Stimulated activated CD4-positive, alpha-beta T cell treated with anti-CD3 and anti-CD28 coated beads, Interleukin-1b, Interleukin-23, amount 100 ng/mL, for 4 hours (primary cell): ENCODE measurements around the gene CERS6.
"Not testable (repeated sequence)": the region's sequence is repeated elsewhere in the genome, so short reads cannot be mapped to it uniquely, and the experiment has no call there.

ENCODE experiments used
- DNase-seq, 2 donors: peaks; one replicate each; pipeline ENCODE4 v3.0.0-alpha.2; 2020; ENCODE audit warnings: low read depth in 2 of 2

CERS6 gene

GRCh38 chr2:168468354-168468753, 12.3 kb downstream of the CERS6 start:
- DNase-seq, result no peak

DNA sequence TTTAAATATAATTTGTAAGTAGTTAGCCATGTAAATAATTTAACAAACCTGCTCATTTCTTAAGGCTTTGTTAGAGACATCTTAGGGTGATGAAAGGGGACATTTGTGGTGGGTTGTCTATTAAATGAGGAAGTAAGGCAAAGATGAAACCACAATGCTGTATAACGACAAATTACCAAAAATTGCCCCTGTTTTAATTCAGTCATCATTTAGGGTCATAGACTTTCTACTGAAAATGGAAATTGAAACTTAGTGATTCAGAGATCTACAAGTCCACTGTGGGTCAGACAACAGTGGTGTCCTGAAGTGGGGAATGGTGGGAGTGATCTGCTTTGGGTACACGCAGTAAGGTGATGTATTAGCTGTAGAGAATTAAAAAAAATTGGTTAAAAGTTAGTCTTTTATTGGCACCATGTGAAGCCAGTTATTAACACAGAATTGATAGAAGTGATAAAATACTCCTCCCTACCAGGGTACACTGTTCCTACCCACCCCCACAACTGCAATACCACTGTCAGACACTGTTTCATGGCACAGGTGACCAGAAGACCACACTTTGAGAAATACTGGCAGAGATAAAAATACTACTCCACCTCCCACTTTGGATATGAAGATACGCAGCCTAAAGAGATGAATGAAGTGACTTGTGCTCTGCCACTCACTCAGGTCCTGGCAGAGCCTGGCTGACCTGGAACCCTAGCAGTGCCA, 13.4 kb downstream of the CERS6 start:
- DNase-seq, result no peak

DNA sequence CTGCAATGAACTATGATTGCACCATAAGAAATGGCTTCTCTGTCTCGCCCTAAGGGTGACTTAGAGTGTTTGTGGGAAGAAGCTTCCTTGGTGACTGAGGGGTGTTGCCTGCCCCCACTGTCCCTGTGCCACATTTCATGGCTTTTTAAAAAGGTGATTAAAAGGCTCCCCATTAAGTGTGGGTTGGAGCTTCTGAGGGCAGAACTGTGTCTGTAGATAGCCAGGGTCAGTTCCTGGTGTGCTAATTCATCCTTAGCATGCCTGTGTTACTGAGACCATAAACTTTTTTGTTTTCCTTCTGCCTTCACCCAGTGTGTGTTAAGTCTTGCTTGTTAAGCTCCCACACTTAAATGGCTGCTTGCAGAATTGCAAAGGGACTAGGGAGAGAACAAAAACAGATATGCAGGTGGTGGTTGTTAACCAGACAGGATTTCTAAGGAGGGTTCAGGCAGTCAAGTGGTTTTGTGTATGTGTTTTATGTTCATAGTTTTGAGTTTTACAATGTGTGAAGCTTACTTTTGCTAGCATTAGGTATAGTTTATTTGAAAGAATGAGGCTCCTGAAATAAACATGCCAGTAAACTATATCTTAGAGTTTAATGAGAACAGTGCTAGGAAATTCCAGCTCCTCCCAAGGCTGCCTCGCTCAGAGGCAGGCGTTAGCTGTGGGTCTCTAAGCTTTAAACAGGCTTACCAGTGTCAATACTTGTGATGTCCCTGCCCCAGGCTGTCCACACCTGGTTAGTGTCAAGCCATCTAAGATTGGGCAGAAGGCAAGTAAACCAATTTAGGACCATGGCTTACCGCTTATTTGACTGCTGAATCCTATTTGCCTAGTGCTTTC, 14.5 kb downstream of the CERS6 start:
- DNase-seq, result no peak

DNA sequence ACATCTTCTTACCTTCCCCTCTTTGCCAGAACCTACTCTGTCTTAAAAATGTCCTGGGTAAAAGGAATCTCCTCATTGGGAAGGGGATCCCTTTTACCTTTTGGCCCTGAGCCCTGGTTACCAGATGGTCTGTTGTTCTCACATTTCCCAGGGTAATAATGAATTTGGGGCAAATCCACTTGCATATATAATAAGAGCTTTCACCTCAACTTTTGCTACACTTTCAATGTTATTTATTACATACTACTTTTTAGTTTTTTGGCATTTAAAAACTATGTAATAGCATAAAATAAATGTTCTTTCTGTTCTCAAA, 15.0 kb downstream of the CERS6 start:
- DNase-seq, result no peak

DNA sequence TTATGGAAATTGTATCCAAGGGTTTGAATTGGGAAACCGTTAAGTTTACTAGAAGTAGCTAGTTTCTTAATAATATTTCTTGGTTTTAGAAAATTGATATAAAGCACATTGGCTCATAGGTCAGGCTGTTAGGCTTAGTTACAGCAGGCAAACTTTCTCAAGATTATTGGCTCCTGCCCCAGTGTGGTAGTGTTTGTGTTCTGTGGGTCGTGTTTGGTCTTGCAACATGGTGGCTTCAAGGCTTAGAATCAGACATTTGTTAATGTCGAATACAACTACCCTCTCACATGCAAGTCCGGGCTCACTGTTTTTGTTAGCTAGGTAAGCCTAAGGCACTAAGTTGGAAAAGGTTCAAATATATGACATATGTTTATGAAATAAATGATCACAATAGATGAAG, 19.6 kb downstream of the CERS6 start:
- no peak for DNase-seq

DNA sequence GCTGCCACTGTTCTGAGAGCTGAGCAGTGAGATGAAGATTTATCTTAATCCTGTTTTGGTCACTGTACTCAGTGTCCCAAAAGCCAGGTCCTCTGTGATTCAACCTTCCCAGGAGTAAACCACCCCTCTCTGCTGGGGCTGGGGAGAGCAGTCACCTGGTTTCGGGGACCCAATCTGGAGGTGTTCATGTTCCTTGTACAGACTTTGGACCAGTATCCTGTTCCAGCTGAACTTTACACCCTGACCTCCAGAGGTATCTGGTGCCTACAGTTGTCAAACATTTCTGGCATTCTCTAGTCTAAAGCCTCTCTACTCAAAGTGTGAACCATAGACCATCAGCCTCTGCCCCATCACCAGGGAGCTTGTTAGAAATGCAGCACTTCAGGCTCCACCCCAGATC, 22.1 kb downstream of the CERS6 start:
- DNase-seq, result no peak

GRCh38 chr2:168480356-168480755, 24.3 kb downstream of the CERS6 start:
- DNase-seq, result no peak

GRCh38 chr2:168480825-168481585, 24.9 kb downstream of the CERS6 start:
- no peak for DNase-seq

GRCh38 chr2:168482269-168482668, 26.2 kb downstream of the CERS6 start:
- DNase-seq, result no peak

GRCh38 chr2:168482952-168483831, 27.1 kb downstream of the CERS6 start:
- DNase-seq, result no peak

DNA sequence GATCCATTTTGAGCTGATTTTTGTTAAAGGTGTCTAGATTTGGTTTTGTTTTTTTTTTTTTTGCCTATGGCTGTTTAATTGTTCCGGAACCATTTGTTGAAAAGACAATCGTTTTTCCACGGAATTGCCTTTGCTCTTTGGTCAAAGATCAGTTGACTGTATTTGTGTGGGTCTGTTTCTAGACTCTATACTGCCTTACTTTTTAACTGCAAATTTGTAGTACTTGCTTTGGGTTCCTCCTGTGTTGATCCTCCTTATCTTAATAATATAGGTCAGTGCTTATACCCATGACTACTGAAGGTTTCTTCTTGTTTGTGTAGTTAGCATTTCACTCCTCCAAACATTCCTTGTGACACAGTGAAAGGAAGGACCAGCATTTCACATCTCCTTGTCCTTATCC, 30.4 kb downstream of the CERS6 start:
- no peak for DNase-seq

- peak in 1 of 2 donors; percentile 11 for DNase-seq
Measured at GRCh38 chr2:168490015-168490874, 34.2 kb downstream of the CERS6 start.

- no peak for DNase-seq
Measured at GRCh38 chr2:168490946-168491605, 35.0 kb downstream of the CERS6 start.

- DNase-seq, result not testable (repeated sequence)
Measured at GRCh38 chr2:168491728-168492127, 35.7 kb downstream of the CERS6 start.

DNA sequence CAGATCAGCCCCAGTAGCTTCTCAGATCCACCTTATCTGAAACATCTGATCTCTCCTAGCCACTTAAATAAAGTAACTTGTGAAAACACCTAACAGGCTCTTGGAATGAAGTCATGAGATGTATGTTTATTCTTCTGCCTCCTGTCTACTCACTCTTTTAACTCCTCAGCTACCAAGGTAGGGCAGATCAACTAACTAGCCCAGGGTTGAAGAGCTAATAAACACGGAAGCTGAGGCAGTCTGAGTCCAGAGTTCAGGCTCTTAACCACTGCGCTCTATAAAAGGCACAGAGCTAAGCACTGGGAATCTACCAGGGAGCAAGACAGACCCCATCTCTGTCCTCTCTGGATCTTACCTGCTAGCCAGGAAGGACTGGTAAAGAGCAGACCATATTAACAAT, 37.1 kb downstream of the CERS6 start:
- not testable (repeated sequence) for DNase-seq

GRCh38 chr2:168494190-168494711, 38.2 kb downstream of the CERS6 start:
- DNase-seq, result no peak

GRCh38 chr2:168495524-168495923, 39.5 kb downstream of the CERS6 start:
- no peak for DNase-seq

DNA sequence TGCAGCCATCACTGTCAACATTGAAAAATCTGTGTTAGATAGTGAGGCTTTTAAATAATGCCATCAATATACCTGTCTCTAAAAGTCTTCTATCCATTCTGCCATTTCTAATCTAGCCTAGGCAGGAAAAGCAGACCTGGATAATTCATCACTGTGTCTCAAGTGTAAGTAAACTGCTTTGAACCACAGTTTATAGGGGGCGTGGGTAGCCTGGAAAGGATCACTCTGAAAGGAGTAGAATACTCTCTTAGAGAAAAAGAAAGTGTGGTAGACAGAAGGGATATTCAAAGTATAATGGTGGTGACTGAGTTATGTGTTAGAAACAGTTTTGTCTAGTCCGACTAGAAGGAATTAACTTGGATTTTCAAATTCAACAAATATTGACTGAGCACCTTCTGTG, 40.8 kb downstream of the CERS6 start:
- DNase-seq, result no peak

- DNase-seq, result no peak
Measured at GRCh38 chr2:168499500-168499899, 43.4 kb downstream of the CERS6 start.

DNA sequence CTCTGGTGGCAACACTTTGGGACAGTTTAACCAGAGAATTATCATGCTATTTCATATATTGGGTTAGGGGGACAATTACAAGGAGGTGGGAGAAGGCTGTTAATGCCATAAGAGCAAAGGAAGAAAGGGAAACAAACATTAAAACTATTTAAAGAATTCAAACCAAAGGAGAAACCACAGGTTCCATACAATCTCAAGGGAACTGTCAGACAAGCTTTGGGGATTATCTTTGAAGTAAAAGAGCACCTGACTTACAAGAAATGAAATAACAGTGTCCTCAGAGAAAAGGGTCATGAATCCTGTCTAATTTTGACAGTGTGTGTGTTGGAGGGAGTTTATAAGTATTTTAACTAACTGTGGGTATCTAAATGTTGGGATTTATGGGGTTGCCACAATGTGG, 44.4 kb downstream of the CERS6 start:
- DNase-seq, result no peak
